Stimulated activated CD8-positive, alpha-beta memory T cell treated with anti-CD3 and anti-CD28 coated beads, Interleukin-4, amount 100 ng/mL, for 48 hours (primary cell): Measurements from ENCODE around the gene MRPL54.

Experiments
- DNase-seq: peaks from one replicate; pipeline ENCODE4 v3.0.0-alpha.2; 2020

Gene MRPL54

GRCh38 chr19:3762501-3763459 is at the start of gene MRPL54:
Gene MRPL54, plus strand, starts transcription at chr19:3762682. Its CDS starts 19 bp downstream, at chr19:3762701.
- peak; percentile 99 for DNase-seq

GRCh38 chr19:3716147-3716668 is 46.3 kb upstream of the MRPL54 start:
- DNase-seq, result no peak

- no peak for DNase-seq
These were observed 42.6 kb upstream of the MRPL54 start for GRCh38 chr19:3719868-3720267.

- no peak for DNase-seq
These were observed 42.0 kb upstream of the MRPL54 start for GRCh38 chr19:3720349-3720917.

GRCh38 chr19:3721131-3721886 is 41.2 kb upstream of the MRPL54 start:
- peak; percentile 94 for DNase-seq

- DNase-seq, result no peak
These were observed 40.5 kb upstream of the MRPL54 start for GRCh38 chr19:3721887-3722442.

GRCh38 chr19:3722443-3723109 is 39.9 kb upstream of the MRPL54 start:
- DNase-seq, result no peak

- DNase-seq, result no peak
These were observed 39.4 kb upstream of the MRPL54 start for GRCh38 chr19:3723110-3723488.

GRCh38 chr19:3723883-3724282 is 38.6 kb upstream of the MRPL54 start:
- DNase-seq, result no peak

- no peak for DNase-seq
These were observed 37.4 kb upstream of the MRPL54 start for GRCh38 chr19:3725121-3725520.

GRCh38 chr19:3725640-3726310 is 36.7 kb upstream of the MRPL54 start:
- no peak for DNase-seq

GRCh38 chr19:3730457-3730958 is 32.0 kb upstream of the MRPL54 start:
- DNase-seq, result no peak

GRCh38 chr19:3732108-3732507 is 30.4 kb upstream of the MRPL54 start:
- DNase-seq, result no peak

- no peak for DNase-seq
These were observed 28.8 kb upstream of the MRPL54 start for GRCh38 chr19:3733549-3734309.

GRCh38 chr19:3734310-3734600 is 28.2 kb upstream of the MRPL54 start:
- DNase-seq, result no peak

- no peak for DNase-seq
These were observed 26.3 kb upstream of the MRPL54 start for GRCh38 chr19:3736106-3736724.

- no peak for DNase-seq
These were observed 24.8 kb upstream of the MRPL54 start for GRCh38 chr19:3737487-3738205.

GRCh38 chr19:3738477-3739220 is 23.8 kb upstream of the MRPL54 start:
- no peak for DNase-seq

GRCh38 chr19:3740431-3740830 is 22.1 kb upstream of the MRPL54 start:
- no peak for DNase-seq
